ENCODE measurements around the gene SHISA3. TPM values are rescaled to one million over a fixed set of nuclear protein-coding genes. Genes with fewer than 3 reads are reported as not detected.
A peak's percentile ranks its signal among the peaks of the same experiment; 100 is the strongest.

Gene SHISA3
- total RNA-seq, 2 experiments from 2014 or later: 0.38 TPM; not detected in 1

GRCh38 chr4:42397635-42398170 is 415 bp downstream of the SHISA3 start:
- no TSS peak for BruUV-seq (replicated peaks)
- ChIA-PET CTCF (ENCODE audit: unreplicated experiment) (no interaction called here), POLR2A (no interaction called here)
- Histone ChIP-seq H3K36me3 (ENCODE audit: insufficient read depth, low read length) (no peaks in the 10 kb centered on the region), H4K20me1 (ENCODE audit: insufficient read depth, low read length) (no peaks in the 10 kb centered on the region), H3K27ac (ENCODE audit: low read depth, low read length, poor library complexity, severe bottlenecking) (no peak overlapping the region), H3K4me3 (ENCODE audit: low read depth, low read length, poor library complexity, severe bottlenecking) (peak overlapping the region; percentile 54), H3K4me2 (ENCODE audit: low read length) (peak overlapping the region; percentile 53), H3K4me1 (ENCODE audit: insufficient read depth, low read length, poor library complexity, severe bottlenecking) (no peaks in the 10 kb centered on the region), H2AFZ (ENCODE audit: low read length) (no peak overlapping the region), H3K9me3 (ENCODE audit: low read length) (no peaks in the 10 kb centered on the region), H3K79me2 (ENCODE audit: insufficient read depth, low read depth, low read length) (no peaks in the 10 kb centered on the region), H3K9me2 (ENCODE audit: insufficient read depth, low read length) (no peaks in the 10 kb centered on the region)
- TF ChIP-seq CTCF (conservative IDR thresholded peaks at IDR 0.05; ENCODE audit: low read length): no peak
- TF ChIP-seq EZH2phosphoT487 (IDR thresholded peaks at IDR 0.05; ENCODE audit: borderline replicate concordance, low read depth, low read length): no peak; the same call in 1 of the 2 replicates
- DNase-seq (ENCODE audit: low spot score): no peak
- intact Hi-C loops (cut with micrococcal nuclease; ENCODE audit: unreplicated experiment): loop anchor here (5.0 kb wide), 1 partner anchor 115 kb away; no protein-coding TSS in a partner anchor

GRCh38 chr4:42398171-42398870 is 1.0 kb downstream of the SHISA3 start:
- ChIA-PET POLR2A (no interaction called here), CTCF (ENCODE audit: unreplicated experiment) (no interaction called here)
- no peaks in the 10 kb centered on the region for H4K20me1 ChIP-seq (ENCODE audit: insufficient read depth, low read length)
- TF ChIP-seq EZH2phosphoT487 (IDR thresholded peaks at IDR 0.05; ENCODE audit: borderline replicate concordance, low read depth, low read length) (no peak), CTCF (conservative IDR thresholded peaks at IDR 0.05; ENCODE audit: low read length) (no peak)
- H3K9me2 ChIP-seq (ENCODE audit: insufficient read depth, low read length): no peaks in the 10 kb centered on the region
- H3K27ac ChIP-seq (ENCODE audit: low read depth, low read length, poor library complexity, severe bottlenecking): no peak overlapping the region
- intact Hi-C loops (cut with micrococcal nuclease; ENCODE audit: unreplicated experiment): loop anchor here (5.0 kb wide), 1 partner anchor 116 kb away; no protein-coding TSS in a partner anchor
- no peaks in the 10 kb centered on the region for H3K9me3 ChIP-seq (ENCODE audit: low read length)
- H3K4me3 ChIP-seq (ENCODE audit: low read depth, low read length, poor library complexity, severe bottlenecking): peak overlapping the region; percentile 54
- H3K36me3 ChIP-seq (ENCODE audit: insufficient read depth, low read length): no peaks in the 10 kb centered on the region
- no peaks in the 10 kb centered on the region for H3K79me2 ChIP-seq (ENCODE audit: insufficient read depth, low read depth, low read length)
- peak overlapping the region; percentile 53 for H3K4me2 ChIP-seq (ENCODE audit: low read length)
- BruUV-seq (replicated peaks): no TSS peak
- H3K4me1 ChIP-seq (ENCODE audit: insufficient read depth, low read length, poor library complexity, severe bottlenecking): no peaks in the 10 kb centered on the region
- DNase-seq (ENCODE audit: low spot score): peak; percentile 17
- no peak overlapping the region for H2AFZ ChIP-seq (ENCODE audit: low read length)

- DNase-seq (ENCODE audit: low spot score): no peak
- no peak overlapping the region for H3K27ac ChIP-seq (ENCODE audit: low read depth, low read length, poor library complexity, severe bottlenecking)
- no TSS peak for BruUV-seq (replicated peaks)
- H2AFZ ChIP-seq (ENCODE audit: low read length): no peak overlapping the region
- no peaks in the 10 kb centered on the region for H4K20me1 ChIP-seq (ENCODE audit: insufficient read depth, low read length)
- TF ChIP-seq EZH2phosphoT487 (IDR thresholded peaks at IDR 0.05; ENCODE audit: borderline replicate concordance, low read depth, low read length) (peak; percentile 91; the same call in 1 of the 2 replicates), CTCF (conservative IDR thresholded peaks at IDR 0.05; ENCODE audit: low read length) (no peak)
- ChIA-PET CTCF (ENCODE audit: unreplicated experiment) (no interaction called here), POLR2A (no interaction called here)
- peak overlapping the region; percentile 53; the same call in 1 of the 2 replicates for H3K4me2 ChIP-seq (ENCODE audit: low read length)
- no peaks in the 10 kb centered on the region for H3K9me3 ChIP-seq (ENCODE audit: low read length)
- H3K9me2 ChIP-seq (ENCODE audit: insufficient read depth, low read length): no peaks in the 10 kb centered on the region
- intact Hi-C loops (cut with micrococcal nuclease; ENCODE audit: unreplicated experiment): loop anchor here (5.0 kb wide), 1 partner anchor 117 kb away; no protein-coding TSS in a partner anchor
- no peak overlapping the region for H3K4me3 ChIP-seq (ENCODE audit: low read depth, low read length, poor library complexity, severe bottlenecking)
- H3K36me3 ChIP-seq (ENCODE audit: insufficient read depth, low read length): no peaks in the 10 kb centered on the region
- H3K4me1 ChIP-seq (ENCODE audit: insufficient read depth, low read length, poor library complexity, severe bottlenecking): no peaks in the 10 kb centered on the region
- H3K79me2 ChIP-seq (ENCODE audit: insufficient read depth, low read depth, low read length): no peaks in the 10 kb centered on the region
Measured at GRCh38 chr4:42398871-42399331, 1.6 kb downstream of the SHISA3 start.
